Measurements from ENCODE around the gene PMIS2.

Gene PMIS2

DNA sequence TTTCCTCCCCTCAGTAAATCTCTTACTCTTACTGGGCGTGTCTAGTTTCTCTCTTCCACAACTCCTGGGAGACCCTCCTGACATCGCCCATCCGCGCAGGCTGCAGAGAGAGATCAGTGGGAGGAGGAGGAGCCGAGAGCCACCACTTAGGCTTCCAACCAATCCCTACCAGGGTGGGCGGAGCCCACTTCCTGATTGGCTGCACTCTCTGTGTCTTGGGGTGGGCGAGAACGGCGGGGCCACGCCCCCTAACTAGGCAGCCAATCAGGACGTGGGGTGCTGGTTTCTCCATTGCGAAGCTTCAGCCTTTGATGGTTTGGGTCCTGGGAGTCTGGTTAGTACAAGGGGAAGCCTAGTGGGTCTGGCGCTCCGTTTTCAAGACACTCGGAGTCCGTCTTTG, at the start of gene PMIS2:
Gene PMIS2 (plus strand): TSS at position 326 of the 400 bp plus-strand sequence. CDS start 87 bp downstream, outside the sequence.
- no peaks in the 10 kb centered on the region for H3K9me3 ChIP-seq (ENCODE audit: control insufficient read depth, low read length)
- no peak within 1 kb of the TSS for H3K9ac ChIP-seq (ENCODE audit: low read length)
- H3K4me1 ChIP-seq (ENCODE audit: control insufficient read depth, insufficient read depth, low read length), result no peaks in the 10 kb centered on the region
- no peaks in the 10 kb centered on the region for H3K36me3 ChIP-seq (ENCODE audit: control insufficient read depth, insufficient read depth, low read length)
- peaks cover 8% of the 10 kb centered on the region for H3K27me3 ChIP-seq (ENCODE audit: control insufficient read depth, insufficient read depth, low read length)
- H3K4me3 ChIP-seq (ENCODE audit: low read length), result no peak within 1 kb of the TSS

DNA sequence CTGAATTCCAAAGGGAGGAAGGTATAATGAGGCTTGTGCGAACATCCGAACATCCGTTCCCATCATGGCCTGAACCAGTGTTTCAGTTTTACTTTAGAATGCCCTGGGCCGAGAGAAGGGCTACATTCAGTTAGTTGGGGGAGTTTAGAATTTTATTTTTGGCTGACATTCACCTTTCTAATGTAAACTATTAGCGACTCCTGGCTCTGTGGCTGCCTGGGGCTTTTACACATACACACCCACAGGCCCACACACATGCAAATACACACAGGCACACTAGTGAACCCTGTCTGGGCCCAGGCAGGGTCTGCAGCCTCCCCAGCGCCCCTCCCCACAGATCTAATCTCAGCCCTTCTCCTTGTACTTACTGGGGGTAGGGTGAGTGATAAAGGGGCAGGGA, 46.7 kb upstream of the PMIS2 start:
- no peaks in the 10 kb centered on the region for H3K36me3 ChIP-seq (ENCODE audit: control insufficient read depth, insufficient read depth, low read length)
- no peaks in the 10 kb centered on the region for H3K9me3 ChIP-seq (ENCODE audit: control insufficient read depth, low read length)

DNA sequence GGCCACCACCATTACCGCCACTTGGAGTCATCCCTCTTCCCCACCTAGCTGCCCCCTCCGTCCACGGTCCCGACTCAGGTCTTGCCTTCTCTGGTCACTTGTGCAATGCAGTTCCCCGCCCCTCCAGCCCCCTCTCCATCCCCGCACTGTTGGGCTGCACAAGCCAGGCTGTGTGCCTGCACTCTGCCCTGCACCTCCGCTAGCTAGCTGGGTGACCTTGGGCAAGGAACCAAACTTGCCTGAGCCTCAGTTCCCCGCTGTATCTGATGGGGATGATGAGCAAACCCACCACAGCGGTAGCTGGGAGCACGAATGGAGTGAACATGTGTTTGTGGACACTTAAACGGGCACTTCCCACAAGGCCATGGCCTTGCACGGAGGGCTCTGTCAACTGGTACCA, 46.1 kb upstream of the PMIS2 start:
- Histone ChIP-seq H3K36me3 (ENCODE audit: control insufficient read depth, insufficient read depth, low read length) (no peaks in the 10 kb centered on the region), H3K27me3 (ENCODE audit: control insufficient read depth, insufficient read depth, low read length) (peaks cover 1% of the 10 kb centered on the region), H3K4me3 (ENCODE audit: low read length) (no peak overlapping the region), H3K9ac (ENCODE audit: low read length) (no peak overlapping the region), H3K9me3 (ENCODE audit: control insufficient read depth, low read length) (no peaks in the 10 kb centered on the region), H3K4me1 (ENCODE audit: control insufficient read depth, insufficient read depth, low read length) (peaks cover 9% of the 10 kb centered on the region)

More for the DNA sequence above, 46.7 kb upstream of the PMIS2 start:
- H3K9ac ChIP-seq (ENCODE audit: low read length), result no peak overlapping the region
- H3K4me1 ChIP-seq (ENCODE audit: control insufficient read depth, insufficient read depth, low read length), result peaks cover 3% of the 10 kb centered on the region
- H3K27me3 ChIP-seq (ENCODE audit: control insufficient read depth, insufficient read depth, low read length), result peaks cover 6% of the 10 kb centered on the region
- H3K4me3 ChIP-seq (ENCODE audit: low read length), result no peak overlapping the region

- no peaks in the 10 kb centered on the region for H3K9me3 ChIP-seq (ENCODE audit: control insufficient read depth, low read length)
- H3K4me3 ChIP-seq (ENCODE audit: low read length), result no peak overlapping the region
- H3K9ac ChIP-seq (ENCODE audit: low read length), result no peak overlapping the region
- no peaks in the 10 kb centered on the region for H3K27me3 ChIP-seq (ENCODE audit: control insufficient read depth, insufficient read depth, low read length)
- H3K4me1 ChIP-seq (ENCODE audit: control insufficient read depth, insufficient read depth, low read length), result peaks cover 10% of the 10 kb centered on the region
- no peaks in the 10 kb centered on the region for H3K36me3 ChIP-seq (ENCODE audit: control insufficient read depth, insufficient read depth, low read length)
Measured at GRCh38 chr19:35540356-35540927, 45.5 kb upstream of the PMIS2 start.

DNA sequence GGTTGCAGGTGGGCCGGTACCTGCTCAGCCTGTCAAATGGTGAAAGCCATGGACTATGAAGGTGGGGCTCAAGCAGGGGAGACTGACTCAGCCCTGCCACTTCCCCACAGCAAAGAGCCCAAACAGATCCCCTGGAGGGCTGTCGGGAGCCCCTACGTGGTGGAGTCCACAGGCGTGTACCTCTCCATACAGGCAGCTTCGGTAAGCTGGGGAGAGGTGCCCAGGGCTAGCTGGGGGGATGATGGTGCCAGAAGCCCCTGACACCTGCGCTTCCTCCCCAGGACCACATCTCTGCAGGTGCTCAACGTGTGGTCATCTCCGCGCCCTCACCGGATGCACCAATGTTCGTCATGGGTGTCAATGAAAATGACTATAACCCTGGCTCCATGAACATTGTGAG, 43.8 kb upstream of the PMIS2 start:
- Histone ChIP-seq H3K9ac (ENCODE audit: low read length) (no peak overlapping the region), H3K9me3 (ENCODE audit: control insufficient read depth, low read length) (no peaks in the 10 kb centered on the region), H3K4me1 (ENCODE audit: control insufficient read depth, insufficient read depth, low read length) (peaks cover 18% of the 10 kb centered on the region), H3K36me3 (ENCODE audit: control insufficient read depth, insufficient read depth, low read length) (no peaks in the 10 kb centered on the region), H3K27me3 (ENCODE audit: control insufficient read depth, insufficient read depth, low read length) (no peaks in the 10 kb centered on the region), H3K4me3 (ENCODE audit: low read length) (no peak overlapping the region)

DNA sequence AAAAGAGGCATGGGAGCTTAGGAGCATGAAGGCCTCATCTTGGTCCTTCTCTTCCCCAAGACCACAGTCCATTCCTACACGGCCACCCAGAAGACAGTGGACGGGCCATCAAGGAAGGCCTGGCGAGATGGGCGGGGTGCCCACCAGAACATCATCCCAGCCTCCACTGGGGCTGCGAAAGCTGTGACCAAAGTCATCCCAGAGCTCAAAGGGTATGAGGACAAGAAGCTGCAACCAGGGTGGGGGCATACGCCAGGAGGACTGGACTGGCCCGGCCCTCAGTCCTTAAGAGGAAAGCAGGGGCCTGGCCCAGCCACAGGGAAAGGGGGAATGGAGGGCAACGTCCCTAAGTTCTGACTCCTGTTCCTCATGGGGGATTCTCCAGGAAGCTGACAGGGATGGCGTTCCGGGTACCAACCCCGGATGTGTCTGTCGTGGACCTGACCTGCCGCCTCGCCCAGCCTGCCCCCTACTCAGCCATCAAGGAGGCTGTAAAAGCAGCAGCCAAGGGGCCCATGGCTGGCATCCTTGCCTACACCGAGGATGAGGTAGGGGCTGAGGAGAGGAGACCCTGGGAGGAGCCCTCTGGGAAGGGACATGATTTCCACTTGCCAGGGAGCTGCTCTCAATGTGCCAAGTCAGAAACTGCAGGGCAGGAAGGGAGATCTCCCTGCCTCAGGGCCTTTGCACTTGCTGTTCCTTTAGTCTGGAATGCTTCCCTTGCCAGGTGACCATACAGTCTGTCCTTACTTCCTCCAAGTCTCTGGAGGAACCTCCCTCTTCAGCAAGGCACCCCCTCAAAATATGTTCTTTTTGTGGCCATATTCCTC, 42.5 kb upstream of the PMIS2 start:
- no peaks in the 10 kb centered on the region for H3K27me3 ChIP-seq (ENCODE audit: control insufficient read depth, insufficient read depth, low read length)

GRCh38 chr19:35544110-35544802, 41.7 kb upstream of the PMIS2 start:
- Histone ChIP-seq H3K36me3 (ENCODE audit: control insufficient read depth, insufficient read depth, low read length) (no peaks in the 10 kb centered on the region), H3K9ac (ENCODE audit: low read length) (peak overlapping the region; percentile 90), H3K9me3 (ENCODE audit: control insufficient read depth, low read length) (no peaks in the 10 kb centered on the region), H3K27me3 (ENCODE audit: control insufficient read depth, insufficient read depth, low read length) (no peaks in the 10 kb centered on the region), H3K4me3 (ENCODE audit: low read length) (peak overlapping the region; percentile 92), H3K4me1 (ENCODE audit: control insufficient read depth, insufficient read depth, low read length) (peaks cover 18% of the 10 kb centered on the region)

More for the DNA sequence above, 42.5 kb upstream of the PMIS2 start:
- no peaks in the 10 kb centered on the region for H3K36me3 ChIP-seq (ENCODE audit: control insufficient read depth, insufficient read depth, low read length)
- H3K4me3 ChIP-seq (ENCODE audit: low read length), result no peak overlapping the region
- no peak overlapping the region for H3K9ac ChIP-seq (ENCODE audit: low read length)
- H3K4me1 ChIP-seq (ENCODE audit: control insufficient read depth, insufficient read depth, low read length), result peaks cover 18% of the 10 kb centered on the region
- H3K9me3 ChIP-seq (ENCODE audit: control insufficient read depth, low read length), result no peaks in the 10 kb centered on the region

DNA sequence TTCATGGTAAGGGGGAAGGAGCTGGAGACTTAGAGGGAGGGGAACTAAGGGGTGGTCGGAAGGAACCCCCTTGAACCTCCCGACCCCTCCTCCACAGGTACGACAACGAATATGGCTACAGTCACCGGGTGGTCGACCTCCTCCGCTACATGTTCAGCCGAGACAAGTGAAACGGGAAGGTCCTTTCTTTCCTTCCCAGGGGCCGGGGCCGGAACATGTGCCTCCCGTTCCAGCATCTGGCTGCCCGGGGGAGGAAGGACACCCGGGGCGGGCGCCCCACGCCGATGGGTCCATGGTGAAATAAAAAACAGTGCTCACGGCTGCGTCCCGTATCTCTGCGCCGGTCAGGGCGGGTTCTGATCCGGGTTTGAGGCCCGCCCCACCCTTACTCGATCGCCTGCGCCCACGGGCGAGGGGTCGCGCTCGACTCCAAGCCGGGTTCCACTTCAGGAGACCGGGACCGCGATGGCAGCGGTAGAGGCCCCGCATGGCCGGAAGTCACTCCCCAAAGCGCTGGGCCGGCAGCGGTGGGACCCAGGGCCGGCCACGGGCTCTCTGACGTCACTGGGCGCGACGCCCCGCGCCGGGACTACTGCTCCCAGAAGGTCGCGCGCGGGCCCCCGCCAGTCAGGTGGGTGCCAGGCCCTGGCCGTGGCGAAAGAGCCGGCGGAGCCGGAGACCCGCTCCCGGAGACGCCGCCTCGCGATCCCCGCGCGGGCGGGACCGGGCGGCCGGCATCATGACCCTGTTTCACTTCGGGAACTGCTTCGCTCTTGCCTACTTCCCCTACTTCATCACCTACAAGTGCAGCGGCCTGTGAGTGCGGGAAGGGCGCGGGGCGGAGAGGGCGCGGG, 40.7 kb upstream of the PMIS2 start, which contains the start of gene TMEM147:
Gene TMEM147 (plus strand): TSS at position 626 of the 854 bp plus-strand sequence. CDS start 114 bp downstream, at position 740.
- H3K9ac ChIP-seq (ENCODE audit: low read length), result peak within 1 kb of the TSS; percentile 90
- peak within 1 kb of the TSS; percentile 92 for H3K4me3 ChIP-seq (ENCODE audit: low read length)
- H3K4me1 ChIP-seq (ENCODE audit: control insufficient read depth, insufficient read depth, low read length), result peaks cover 18% of the 10 kb centered on the region
- no peaks in the 10 kb centered on the region for H3K9me3 ChIP-seq (ENCODE audit: control insufficient read depth, low read length)
- no peaks in the 10 kb centered on the region for H3K36me3 ChIP-seq (ENCODE audit: control insufficient read depth, insufficient read depth, low read length)
- no peaks in the 10 kb centered on the region for H3K27me3 ChIP-seq (ENCODE audit: control insufficient read depth, insufficient read depth, low read length)

DNA sequence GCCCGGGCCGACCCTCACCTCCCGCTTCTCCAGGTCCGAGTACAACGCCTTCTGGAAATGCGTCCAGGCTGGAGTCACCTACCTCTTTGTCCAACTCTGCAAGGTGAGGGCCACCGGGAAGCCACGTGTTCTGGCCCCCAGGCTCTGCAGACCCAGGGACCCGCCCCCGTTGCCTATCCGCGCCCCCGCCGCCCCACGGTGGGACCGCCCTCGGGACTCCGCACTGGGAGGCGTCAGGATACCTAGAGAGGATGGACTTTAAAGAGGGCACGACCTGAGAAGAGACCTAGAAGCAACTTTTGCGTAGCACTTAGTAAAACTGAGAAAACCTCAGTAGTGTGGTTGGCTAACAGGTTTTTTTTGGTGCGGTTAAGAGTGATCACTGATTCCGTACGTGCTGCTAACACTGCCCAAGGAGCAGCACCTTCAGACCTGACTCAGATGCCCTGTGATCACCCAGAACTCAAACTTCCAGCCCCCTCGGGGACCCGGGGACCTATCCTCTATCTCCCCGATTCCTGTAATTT, 40.1 kb upstream of the PMIS2 start:
- H3K9ac ChIP-seq (ENCODE audit: low read length), result peak overlapping the region; percentile 90
- no peaks in the 10 kb centered on the region for H3K36me3 ChIP-seq (ENCODE audit: control insufficient read depth, insufficient read depth, low read length)

DNA sequence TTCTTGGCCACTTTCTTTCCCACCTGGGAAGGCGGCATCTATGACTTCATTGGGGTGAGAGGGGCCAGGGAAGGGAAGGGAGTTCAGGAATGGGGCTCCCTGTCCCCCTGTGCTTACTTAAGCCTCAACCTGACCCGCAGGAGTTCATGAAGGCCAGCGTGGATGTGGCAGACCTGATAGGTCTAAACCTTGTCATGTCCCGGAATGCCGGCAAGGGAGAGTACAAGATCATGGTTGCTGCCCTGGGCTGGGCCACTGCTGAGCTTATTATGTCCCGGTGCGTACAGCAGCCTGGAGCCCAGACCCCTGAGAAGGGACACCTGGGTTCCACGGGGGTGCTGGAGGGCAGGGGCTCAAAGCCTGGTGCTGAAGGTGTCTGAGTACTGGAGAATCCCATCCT, 39.4 kb upstream of the PMIS2 start:
- Histone ChIP-seq H3K4me1 (ENCODE audit: control insufficient read depth, insufficient read depth, low read length) (peaks cover 18% of the 10 kb centered on the region), H3K9ac (ENCODE audit: low read length) (peak overlapping the region; percentile 90), H3K27me3 (ENCODE audit: control insufficient read depth, insufficient read depth, low read length) (no peaks in the 10 kb centered on the region), H3K36me3 (ENCODE audit: control insufficient read depth, insufficient read depth, low read length) (no peaks in the 10 kb centered on the region), H3K9me3 (ENCODE audit: control insufficient read depth, low read length) (no peaks in the 10 kb centered on the region), H3K4me3 (ENCODE audit: low read length) (peak overlapping the region; percentile 92)

More for the DNA sequence above, 40.1 kb upstream of the PMIS2 start:
- peak overlapping the region; percentile 92 for H3K4me3 ChIP-seq (ENCODE audit: low read length)
- H3K9me3 ChIP-seq (ENCODE audit: control insufficient read depth, low read length), result no peaks in the 10 kb centered on the region
- no peaks in the 10 kb centered on the region for H3K27me3 ChIP-seq (ENCODE audit: control insufficient read depth, insufficient read depth, low read length)
- peaks cover 18% of the 10 kb centered on the region for H3K4me1 ChIP-seq (ENCODE audit: control insufficient read depth, insufficient read depth, low read length)

DNA sequence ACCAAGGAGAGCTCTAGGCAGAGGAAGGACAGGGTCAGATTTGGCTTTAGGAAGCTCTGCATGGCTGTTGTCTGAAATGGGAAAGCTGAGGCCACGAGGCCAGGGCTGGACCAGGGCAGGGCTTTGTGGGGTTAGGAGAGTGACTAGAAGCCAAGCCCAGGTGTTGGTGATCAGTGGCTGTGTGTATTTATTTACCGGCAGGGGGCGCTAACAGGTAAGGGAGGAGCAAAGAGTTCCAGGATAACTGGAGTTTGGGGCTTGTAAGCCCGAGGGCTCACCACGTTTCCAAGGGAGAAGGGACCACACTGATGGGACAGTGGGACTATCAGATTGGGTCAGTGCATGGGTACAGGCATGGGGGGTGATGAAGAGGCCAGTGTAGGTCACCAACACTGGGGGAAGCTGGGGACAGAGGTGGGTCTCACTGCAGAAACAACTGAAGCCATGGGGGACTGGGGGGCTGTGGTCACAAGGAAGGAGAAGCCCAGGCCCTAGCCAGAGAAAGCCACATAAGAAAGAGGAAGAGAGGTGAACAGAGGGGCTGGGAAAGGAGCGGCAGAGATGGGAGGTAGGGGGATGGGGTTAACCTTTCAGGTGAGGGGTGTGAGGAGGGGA, 36.7 kb upstream of the PMIS2 start:
- peaks cover 15% of the 10 kb centered on the region for H3K4me1 ChIP-seq (ENCODE audit: control insufficient read depth, insufficient read depth, low read length)
- H3K36me3 ChIP-seq (ENCODE audit: control insufficient read depth, insufficient read depth, low read length), result no peaks in the 10 kb centered on the region
- H3K27me3 ChIP-seq (ENCODE audit: control insufficient read depth, insufficient read depth, low read length), result no peaks in the 10 kb centered on the region
- no peak overlapping the region for H3K4me3 ChIP-seq (ENCODE audit: low read length)
- H3K9me3 ChIP-seq (ENCODE audit: control insufficient read depth, low read length), result no peaks in the 10 kb centered on the region
- H3K9ac ChIP-seq (ENCODE audit: low read length), result no peak overlapping the region
